Kidney glomerular epithelial cell (primary cell): ENCODE measurements around the gene GRXCR1.

ENCODE experiments used
- DNase-seq: peaks from one replicate; lab custom pipeline; 2025; lab: John Stamatoyannopoulos, UW

GRXCR1 gene

DNA sequence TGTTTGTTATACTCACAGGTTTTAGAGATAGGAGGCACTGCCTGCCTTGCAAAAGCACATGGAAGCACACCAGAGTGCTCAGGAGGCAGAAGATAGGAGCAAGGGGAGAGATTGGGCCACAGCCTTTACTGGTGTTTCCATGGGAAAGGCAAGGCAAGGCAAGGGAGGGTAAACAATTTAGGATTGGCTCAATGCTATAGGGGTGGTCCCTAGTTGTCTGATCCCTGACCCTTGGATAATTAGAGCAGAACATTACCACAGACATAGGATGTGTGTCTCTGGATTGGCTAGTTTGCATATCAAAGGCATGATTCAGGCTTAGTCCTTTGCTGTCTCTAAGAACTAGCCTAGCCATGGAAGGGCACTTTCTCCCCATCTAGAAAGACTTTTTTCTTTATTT lies 36.1 kb downstream of the GRXCR1 start:
- DNase-seq: no peak

DNA sequence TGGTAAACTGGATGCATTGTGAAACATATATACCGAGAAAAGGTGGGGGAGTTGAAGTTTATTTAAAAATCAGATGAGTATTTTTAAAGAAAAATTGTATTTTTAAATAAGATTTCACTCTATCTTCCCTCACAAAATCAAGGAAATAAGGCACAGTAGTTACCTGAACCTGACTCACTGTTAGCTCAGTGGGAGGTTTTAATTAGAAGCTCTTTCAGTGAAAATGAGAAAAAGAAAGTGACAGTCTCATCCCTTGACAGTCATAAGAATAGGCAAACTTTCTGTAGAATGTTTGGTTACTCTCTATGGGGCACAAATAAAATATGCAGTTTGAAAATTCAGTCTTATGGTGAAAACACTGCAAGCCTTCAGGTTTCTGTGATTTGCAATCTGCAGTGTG lies 49.7 kb downstream of the GRXCR1 start:
- no peak for DNase-seq

DNA sequence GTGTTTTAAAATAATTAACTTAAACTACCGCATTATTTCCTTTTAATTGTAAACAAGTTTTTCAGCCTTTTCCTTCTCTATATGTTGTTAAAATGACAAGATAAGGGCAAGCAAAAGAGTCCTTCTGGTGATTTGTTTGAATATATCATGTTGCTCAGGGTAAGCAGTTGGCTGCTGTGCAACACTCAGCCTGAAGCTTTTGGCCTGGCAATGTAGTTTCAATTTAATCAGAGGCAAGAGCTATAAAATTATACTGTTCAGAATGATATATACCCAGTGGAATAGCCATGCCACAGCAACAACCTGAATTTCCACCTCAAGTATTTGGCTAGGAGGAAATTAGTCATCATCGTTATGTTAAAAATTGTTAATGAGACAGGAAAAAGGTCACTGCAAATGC lies 53.4 kb downstream of the GRXCR1 start:
- no peak for DNase-seq

DNA sequence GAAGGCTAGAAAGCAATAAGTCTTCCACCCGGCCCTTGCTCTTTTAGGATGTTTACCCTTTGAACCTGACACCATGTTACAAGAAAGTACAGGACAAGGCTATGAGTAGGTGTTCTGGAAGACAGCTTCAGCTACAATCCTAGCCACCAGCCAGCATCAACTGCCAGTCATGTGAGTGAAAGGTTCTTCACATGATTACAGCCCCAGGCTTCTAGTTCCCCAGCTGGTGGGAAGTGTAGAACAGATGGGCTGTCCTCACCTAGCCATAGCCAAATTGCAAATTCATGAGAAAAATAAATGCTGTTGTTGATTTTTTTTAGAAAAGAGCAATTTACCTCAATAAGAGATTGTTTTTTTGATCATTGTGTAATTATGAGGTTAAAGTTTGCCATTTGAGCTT lies 60.8 kb downstream of the GRXCR1 start:
- no peak for DNase-seq

DNA sequence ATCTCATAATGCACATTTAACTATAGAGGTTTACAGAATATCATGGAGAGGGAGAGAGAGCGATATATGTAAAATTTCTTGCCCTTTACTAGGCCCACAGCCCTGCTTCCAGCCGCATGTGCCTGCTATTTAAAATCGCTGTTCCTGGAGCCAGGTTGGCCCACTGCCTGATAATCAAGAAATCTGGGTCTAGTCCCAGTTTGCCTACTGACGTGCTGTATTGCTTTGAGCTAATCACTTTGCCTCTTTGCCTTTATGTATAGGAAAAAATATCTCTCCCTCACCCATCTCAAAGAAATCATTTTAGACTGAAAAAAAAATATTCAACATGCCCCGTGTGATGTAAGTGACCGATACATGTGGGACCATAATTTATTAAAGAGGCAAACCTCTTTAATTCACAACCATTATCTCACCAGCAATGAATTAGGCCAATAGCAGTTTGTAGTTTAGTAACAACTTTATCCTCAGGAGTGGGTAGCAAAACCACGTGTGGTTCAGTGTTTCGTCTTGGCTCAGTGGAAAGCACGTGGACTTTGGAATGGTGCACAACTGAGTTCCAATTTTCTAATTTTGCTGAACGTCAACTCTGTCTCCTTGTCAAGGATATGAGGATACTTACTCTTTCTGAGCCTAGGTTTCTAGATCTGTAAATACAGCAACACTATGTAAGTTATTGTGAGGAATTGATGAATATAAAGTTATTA lies 62.6 kb downstream of the GRXCR1 start:
- no peak for DNase-seq

DNA sequence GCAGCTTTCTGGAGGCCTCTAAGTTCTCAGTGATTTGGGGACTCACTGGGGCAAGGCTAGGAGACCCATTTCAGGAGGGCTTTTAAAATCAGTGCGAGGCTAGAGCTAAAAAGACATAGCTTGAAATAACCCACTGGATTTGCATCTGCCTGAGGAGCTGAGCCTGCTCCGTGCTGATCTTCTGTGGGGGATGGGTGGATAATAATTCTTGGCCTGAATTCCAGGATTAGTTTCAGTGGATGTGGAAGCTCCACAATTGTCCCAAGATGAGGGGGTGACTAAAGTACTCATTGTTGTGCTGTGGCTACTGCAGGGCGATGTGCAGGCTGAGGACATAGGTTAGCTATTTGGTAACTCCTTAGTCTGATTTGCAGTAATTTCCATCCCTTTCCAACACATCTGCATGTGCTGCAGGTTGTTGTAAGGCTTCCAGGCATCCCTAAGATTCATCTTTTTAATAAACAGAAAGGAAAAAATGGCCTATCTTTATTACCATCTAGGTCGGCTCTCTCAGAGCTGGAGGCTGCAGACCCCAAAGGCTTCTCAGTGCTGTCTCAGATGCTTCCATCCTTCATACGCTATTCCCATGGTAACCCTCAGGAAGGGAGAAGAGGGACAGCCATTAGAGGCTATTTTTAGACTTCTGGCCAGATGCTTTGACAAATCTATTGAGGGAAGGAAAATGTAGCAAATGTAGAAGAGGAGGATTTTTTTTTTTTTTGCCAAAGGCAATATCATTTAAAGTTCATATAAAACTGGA lies 63.4 kb downstream of the GRXCR1 start:
- no peak for DNase-seq

DNA sequence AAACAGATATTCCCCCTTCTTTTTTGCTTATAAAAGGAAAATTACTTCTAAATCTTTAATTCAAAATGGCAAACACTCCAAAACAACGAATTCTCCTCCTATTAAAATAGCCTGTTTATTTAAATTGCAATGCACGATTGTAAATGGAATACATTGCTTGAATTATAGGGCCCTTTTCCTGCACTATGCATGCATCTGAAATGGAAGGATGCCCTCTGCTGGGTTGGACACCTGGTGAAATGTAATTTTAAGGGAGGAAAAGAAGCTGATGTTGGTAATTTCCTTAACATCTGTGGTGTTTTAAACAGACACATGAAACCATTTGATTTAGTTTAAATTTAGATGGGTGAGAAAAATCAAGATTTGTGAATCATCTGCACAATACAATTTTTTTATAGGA lies 72.8 kb downstream of the GRXCR1 start:
- DNase-seq: peak; percentile 9

DNA sequence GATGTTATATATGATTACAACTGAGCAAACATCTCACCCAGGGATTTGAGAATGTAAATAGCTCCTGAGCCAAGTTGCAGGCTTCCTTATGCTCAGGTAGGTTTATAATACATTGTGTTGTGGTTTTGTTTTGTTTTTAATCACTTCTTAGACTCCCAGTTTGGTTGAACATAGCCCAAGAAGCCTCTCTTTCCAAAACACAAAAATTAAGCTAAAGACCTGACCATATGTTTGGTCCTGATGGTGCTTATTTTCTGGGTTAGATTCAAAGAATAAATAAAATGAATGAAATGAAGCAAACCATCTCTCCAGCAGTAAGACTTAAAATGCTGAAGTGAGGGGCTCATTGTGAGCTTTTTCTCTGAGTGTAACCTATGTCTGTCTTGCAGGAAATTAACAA lies 93.5 kb downstream of the GRXCR1 start:
- DNase-seq: no peak

DNA sequence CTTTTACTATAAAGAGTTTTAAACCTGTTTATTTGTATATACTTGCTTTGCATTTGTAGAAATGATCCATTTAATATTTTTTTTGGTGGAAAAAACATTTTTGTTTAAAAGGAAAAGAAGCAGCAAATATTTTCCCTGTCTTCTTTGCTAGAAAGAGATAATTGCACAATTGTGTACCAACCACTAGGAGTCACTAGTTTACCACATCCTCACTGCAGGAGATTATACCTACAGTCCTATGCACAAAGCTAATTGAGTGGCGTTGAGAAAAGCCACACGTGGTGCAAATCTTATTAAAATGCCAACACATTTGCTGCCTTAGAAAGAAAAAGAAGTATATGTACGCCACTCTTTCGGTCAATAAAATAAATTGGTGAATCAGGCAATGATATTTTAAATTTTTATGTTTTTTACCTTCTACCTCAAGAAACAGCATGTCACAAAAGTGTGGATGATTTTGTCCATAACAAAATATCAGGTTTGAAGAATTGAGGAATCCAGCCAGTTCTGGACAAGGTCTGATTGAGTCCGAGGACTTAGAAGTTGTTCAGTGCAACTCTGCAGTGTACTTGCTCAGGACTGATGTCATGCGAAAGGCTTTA lies 102.9 kb downstream of the GRXCR1 start:
- DNase-seq: peak; percentile 21

DNA sequence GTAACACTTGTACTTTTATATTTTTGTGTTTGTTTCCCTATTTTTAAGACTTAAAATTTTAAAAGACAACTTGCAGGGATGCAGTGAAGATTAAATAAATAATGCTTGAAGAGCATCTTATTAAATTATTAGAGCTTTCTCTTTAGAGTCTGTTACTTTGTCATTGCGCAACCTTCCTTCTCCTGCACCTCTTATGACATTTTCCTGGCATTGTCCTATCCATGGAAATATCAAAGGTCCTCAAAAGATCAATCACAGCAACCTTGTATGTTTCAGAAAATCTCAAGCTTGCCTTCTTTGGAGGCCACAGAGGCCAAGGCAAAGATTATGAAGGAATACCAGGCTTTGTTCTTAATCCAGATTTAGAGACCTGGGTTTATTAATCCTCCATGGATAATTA lies 116.3 kb downstream of the GRXCR1 start:
- no peak for DNase-seq

DNA sequence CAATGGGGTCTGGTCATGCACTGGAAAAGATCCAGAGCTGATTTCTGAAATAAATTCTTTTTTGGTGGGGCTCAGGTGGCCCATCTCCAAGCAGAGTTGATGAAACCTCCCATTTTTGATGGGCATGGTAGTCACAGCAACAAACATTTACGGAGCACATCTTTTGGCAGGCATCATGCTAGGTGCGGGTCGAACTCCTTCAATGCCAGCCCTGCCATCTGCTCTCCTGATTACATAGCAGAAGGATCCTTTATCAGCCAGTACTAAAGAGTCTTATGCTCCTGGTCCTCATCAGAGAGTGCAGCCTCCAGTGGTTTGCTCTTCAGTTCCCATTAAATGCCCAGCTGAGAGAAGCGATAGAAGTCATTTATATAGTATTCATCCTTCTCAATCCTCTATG lies 121.7 kb downstream of the GRXCR1 start:
- DNase-seq: no peak

DNA sequence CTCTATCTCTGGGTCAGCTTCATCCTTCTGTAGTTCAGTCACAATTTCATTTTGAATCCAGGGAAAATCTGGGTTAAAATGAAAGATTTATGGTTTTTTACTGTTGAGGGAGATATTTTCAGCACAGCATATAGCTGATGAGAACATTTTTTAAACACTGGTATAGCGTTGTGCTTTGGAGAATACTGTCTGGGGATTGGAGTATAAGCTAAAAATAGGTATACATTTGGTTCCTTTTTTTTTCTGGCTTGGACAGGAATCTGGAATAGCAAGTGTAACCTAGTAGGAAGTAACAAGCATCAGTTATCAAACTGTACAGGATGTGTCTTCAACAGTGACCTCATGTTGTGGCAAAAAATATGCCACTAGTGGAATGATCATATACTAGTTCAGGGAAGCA lies 149.1 kb downstream of the GRXCR1 start:
- DNase-seq: no peak

DNA sequence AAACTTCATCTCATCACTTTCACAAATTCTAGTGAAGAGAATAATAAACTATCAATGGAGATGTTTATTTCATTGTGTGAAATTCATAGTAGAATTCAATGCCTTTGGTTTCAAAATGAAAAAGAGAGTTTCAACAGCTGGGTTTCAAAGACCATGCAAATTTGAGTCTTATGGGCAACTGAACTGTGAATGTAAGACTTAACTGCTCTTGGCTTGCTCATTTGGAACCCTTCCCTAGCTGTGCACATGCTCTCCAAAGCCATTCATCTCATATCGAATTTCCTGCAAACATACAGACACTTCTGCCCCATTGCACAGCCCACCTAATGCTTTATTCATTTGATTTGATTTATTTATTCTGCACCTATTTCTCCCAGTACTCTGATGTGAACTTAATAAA lies 154.5 kb downstream of the GRXCR1 start:
- no peak for DNase-seq

DNA sequence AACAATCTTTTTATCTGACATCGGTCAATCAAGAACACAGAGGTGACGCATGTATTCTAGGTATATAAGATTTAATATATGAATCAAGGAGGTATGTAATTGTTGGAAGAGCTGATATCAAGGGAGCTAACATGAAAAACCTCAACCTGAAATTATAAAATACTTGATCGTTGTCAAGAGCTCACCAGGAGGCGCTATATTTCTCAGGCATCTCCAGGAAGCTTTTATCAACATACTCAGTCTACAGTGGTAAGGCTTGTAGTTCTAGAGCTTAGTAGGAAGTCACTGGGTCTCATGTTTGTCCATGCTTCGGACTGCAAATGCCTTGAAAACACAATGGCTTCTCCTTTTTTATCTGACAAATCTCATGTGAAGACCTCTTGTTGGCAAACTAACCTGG lies 156.1 kb downstream of the GRXCR1 start:
- DNase-seq: no peak

DNA sequence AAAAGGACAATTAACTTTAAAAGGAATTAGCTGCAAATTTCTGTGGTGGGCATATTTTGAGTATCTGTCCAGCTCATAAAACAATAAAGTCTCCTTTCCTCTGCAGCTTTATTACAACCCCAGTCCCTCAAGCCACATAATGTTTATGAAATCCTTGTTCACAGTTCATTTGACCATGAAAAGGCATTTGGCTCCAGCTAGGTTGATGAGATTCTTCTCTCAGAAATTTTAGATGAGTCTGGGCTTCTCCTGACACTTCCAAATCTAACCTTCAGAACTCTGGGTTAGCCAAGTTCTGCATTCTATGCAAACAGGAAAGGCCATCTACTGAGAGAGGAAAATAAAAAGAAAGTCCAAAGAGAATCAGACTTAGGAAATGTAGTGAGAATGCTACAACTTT lies 156.8 kb downstream of the GRXCR1 start:
- no peak for DNase-seq

DNA sequence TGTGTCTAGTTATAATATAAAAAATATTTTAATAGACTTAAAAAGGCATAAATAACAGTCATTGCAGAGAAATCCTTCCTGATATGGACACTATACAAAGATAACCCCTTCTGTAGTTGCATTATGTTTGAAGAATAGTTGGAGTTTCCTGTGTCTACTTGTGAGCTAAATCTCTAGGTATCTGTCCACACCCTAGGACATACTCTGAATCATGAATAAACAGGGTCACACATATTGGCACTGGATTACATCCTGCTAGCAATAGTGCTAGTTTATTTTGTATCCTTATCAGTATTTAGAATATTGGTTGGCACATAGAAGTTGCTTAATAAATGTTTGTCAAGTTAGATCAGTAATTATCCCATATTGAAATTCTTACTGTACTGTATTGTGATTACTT lies 173.9 kb downstream of the GRXCR1 start:
- no peak for DNase-seq

DNA sequence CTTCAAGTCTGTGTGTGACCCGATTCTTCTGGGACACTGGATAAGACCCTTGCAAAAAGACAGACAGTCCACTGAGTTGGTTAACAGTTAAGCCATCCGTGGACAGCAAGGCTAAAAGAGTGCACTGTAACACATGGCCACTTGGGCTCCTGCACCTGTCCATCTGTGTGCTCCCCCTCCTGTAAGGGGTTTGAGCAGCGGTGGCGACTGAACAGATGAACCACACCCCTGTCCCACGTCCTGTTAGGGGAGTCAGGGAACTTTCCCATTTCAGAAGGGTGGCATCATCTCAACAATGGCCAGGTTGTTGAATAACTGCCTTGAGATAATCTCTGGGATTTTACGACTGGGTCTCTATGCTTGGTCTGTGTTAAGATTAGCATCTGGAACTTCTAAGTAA lies 178.6 kb downstream of the GRXCR1 start:
- no peak for DNase-seq
